Measurements from ENCODE around the gene DPP10. TPM values are rescaled to one million over a fixed set of nuclear protein-coding genes. Genes with fewer than 3 reads are reported as not detected.

The DPP10 gene
- total and polyA plus RNA-seq, 8 donors = 1.1 to 8.2 (median 5.8) TPM

DNA sequence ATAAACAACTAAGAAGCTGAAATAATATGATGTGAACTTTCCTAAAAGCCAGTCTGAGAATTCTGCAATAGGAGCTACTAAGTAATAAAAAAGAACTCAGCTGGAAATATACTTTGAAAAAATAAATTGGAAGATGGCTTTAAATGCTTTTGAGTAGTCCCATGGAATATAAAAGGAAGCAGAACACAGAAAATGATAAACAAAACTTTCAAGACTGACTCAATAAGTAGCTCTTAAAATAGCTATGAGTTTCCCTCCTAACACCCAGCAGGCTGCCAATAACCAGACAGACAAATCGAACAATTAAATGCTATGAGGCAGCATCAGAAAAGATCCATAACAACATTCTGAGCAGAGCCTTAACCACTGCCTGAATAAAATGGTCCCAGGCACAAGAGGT is 319.9 kb downstream of the DPP10 start:
- Histone ChIP-seq H3K4me1 (no peaks in the 10 kb centered on the region), H3K9me3 (no peaks in the 10 kb centered on the region), H3K27ac (no peak overlapping the region), H3K36me3 (no peaks in the 10 kb centered on the region), H3K4me3 (no peak overlapping the region), H3K27me3 (no peaks in the 10 kb centered on the region)
- FAIRE-seq (no peak), ATAC-seq (no peak), DNase-seq (no peak)
- intact Hi-C loops (cut with DNase I) = no loop called here
- WGBS, 2 donors = 61 to 70% methylated on average over 1 of the region's 1 CpG
- TF ChIP-seq, protein P1, sequence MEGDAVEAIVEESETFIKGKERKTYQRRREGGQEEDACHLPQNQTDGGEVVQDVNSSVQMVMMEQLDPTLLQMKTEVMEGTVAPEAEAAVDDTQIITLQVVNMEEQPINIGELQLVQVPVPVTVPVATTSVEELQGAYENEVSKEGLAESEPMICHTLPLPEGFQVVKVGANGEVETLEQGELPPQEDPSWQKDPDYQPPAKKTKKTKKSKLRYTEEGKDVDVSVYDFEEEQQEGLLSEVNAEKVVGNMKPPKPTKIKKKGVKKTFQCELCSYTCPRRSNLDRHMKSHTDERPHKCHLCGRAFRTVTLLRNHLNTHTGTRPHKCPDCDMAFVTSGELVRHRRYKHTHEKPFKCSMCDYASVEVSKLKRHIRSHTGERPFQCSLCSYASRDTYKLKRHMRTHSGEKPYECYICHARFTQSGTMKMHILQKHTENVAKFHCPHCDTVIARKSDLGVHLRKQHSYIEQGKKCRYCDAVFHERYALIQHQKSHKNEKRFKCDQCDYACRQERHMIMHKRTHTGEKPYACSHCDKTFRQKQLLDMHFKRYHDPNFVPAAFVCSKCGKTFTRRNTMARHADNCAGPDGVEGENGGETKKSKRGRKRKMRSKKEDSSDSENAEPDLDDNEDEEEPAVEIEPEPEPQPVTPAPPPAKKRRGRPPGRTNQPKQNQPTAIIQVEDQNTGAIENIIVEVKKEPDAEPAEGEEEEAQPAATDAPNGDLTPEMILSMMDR (IDR thresholded peaks at IDR 0.05) = no peak

GRCh38 chr2:114762986-114763385 is 320.5 kb downstream of the DPP10 start:
- peak in 1 of 4 donors; percentile 22 for ATAC-seq
- intact Hi-C loops (cut with DNase I) = no loop called here
- H3K27ac ChIP-seq = no peak overlapping the region
- H3K4me1 ChIP-seq = no peaks in the 10 kb centered on the region
- WGBS, 2 donors = 47 to 51% methylated on average over 6 of the region's 6 CpGs
- no peaks in the 10 kb centered on the region for H3K9me3 ChIP-seq
- FAIRE-seq = no peak
- no peaks in the 10 kb centered on the region for H3K27me3 ChIP-seq
- no peak overlapping the region for H3K4me3 ChIP-seq
- TF ChIP-seq, protein P1 (IDR thresholded peaks at IDR 0.05) = no peak
- H3K36me3 ChIP-seq = no peaks in the 10 kb centered on the region
- DNase-seq = no peak

DNA sequence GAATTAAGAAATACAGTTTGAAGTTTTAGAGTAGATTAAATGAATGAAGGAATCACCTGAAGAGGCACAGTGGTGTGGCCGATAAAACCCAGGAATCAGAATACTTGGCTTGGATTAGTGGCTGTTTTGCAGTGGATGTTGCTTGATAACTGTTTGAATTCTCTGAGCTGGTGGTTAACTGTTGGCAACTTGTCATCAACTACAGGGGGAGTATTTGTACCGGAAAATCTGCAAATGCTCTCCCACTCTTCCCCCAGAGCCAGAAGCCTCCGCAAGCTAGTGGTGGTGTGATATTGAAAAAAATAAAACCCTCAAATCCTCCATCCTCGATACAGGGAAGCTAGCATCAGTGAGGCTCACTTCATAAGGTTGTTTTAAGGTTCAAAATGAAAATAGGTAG is 326.7 kb downstream of the DPP10 start:
- intact Hi-C loops (cut with DNase I) = no loop called here
- FAIRE-seq (no peak), ATAC-seq (no peak), DNase-seq (no peak)
- no peaks in the 10 kb centered on the region for H3K9me3 ChIP-seq
- 72 to 79% methylated on average over 4 of the region's 4 CpGs for whole genome bisulfite sequencing, 2 donors
- no peaks in the 10 kb centered on the region for H3K27me3 ChIP-seq
- H3K4me3 ChIP-seq = no peak overlapping the region
- H3K27ac ChIP-seq = no peak overlapping the region
- no peaks in the 10 kb centered on the region for H3K4me1 ChIP-seq
- TF ChIP-seq, protein P1 (IDR thresholded peaks at IDR 0.05) = no peak
- H3K36me3 ChIP-seq = no peaks in the 10 kb centered on the region

DNA sequence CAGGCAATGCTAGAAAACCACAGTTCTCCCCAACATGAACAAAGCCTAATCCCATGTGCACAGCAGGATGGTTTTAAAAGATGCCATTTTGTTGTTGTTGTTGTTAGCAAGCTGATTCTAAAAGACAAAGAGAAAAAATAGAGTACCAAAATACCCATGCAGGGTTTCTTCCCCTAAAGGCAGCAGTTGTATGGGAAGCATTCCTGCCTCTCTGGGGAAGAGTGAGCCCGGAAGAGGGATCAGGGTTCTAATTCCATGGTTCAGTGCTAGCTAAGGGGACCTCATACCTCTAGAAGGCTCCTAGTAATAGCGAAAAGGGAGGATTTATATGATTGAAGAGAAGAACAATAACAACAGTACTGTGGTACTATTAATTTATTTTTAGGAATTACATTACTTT is 327.6 kb downstream of the DPP10 start:
- WGBS, 2 donors = 85 to 91% methylated on average over 2 of the region's 2 CpGs
- DNase-seq = no peak
- H3K4me1 ChIP-seq = no peaks in the 10 kb centered on the region
- H3K9me3 ChIP-seq = no peaks in the 10 kb centered on the region
- no peaks in the 10 kb centered on the region for H3K27me3 ChIP-seq
- no peak for ATAC-seq
- H3K27ac ChIP-seq = no peak overlapping the region
- intact Hi-C loops (cut with DNase I) = no loop called here
- TF ChIP-seq, protein P1 (IDR thresholded peaks at IDR 0.05) = no peak
- no peak overlapping the region for H3K4me3 ChIP-seq
- no peak for FAIRE-seq
- H3K36me3 ChIP-seq = no peaks in the 10 kb centered on the region

GRCh38 chr2:114784046-114784445 is 341.6 kb downstream of the DPP10 start:
- H3K4me3 ChIP-seq = no peak overlapping the region
- no peaks in the 10 kb centered on the region for H3K36me3 ChIP-seq
- H3K9me3 ChIP-seq = no peaks in the 10 kb centered on the region
- peak; percentile 44 to 81 (median 66) for ATAC-seq
- intact Hi-C loops (cut with DNase I) = no loop called here
- TF ChIP-seq, protein P1 (IDR thresholded peaks at IDR 0.05) = no peak
- 9 to 12% methylated on average over 1 of the region's 1 CpG for WGBS, 2 donors
- H3K4me1 ChIP-seq = peaks cover 0 to 4% (median 0%) of the 10 kb centered on the region in 3 donors
- no peak for FAIRE-seq
- H3K27me3 ChIP-seq = no peaks in the 10 kb centered on the region
- no peak for DNase-seq
- H3K27ac ChIP-seq = no peak overlapping the region
